ENCODE results near the gene NCKAP5.
"Not testable (repeated sequence)": the region's sequence is repeated elsewhere in the genome, so short reads cannot be mapped to it uniquely, and the experiment has no call there.

The NCKAP5 gene

DNA sequence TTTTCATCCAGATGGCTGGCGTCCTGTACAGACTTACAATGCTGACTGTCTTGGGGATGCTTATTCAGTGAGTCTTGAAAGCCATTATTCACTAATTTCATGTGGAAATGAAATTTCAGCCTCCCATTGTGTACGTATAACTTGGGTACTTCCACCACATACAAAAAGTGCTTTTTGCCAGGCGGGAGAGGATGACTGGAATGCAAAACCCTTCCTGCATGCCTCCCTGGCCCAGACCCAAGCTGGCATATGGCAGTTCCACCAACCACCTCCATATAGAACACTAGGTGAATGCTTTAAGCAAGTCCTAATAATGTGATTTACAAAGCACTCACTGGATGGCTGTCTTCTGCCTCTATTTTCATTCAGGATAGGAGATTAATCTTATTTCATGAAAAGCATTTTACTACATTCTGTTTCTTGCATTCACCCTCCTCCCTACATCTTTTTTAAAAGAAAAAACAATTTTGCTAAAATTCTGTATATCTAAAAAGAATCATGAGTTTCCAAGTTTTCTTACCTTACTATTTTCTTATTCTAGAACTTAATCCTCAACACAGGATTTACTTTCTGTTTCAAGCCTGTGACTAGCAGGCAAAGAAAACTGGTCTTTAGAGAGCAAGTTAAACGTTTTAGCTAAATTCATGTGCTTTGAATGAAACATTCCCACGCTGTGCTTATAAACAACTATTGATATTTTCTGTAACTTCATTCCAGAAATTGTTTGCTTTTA, 327.6 kb downstream of the NCKAP5 start:
- in situ Hi-C loops (cut with MboI; ENCODE audit: low sequenced_read_pairs) = no loop called here

DNA sequence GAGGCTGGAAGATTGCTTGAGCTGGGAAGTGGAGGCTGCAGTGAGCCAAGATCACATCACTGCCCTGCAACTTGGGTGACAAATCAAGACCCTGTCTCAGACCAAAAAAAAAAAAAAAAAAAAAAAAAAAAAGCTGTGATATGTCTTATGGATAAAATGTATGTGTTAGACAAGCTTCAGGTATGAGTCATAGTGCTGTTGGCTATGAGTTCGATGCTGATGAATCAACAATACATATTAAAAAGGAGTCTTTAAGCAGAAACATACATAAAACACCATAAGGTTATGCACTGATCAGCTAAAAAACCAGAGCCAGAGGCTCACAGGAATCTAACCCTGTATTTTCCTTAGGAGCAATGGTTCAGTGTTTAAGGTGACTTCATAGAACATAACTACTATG, 332.3 kb downstream of the NCKAP5 start:
- in situ Hi-C loops (cut with MboI; ENCODE audit: low sequenced_read_pairs) = no loop called here

DNA sequence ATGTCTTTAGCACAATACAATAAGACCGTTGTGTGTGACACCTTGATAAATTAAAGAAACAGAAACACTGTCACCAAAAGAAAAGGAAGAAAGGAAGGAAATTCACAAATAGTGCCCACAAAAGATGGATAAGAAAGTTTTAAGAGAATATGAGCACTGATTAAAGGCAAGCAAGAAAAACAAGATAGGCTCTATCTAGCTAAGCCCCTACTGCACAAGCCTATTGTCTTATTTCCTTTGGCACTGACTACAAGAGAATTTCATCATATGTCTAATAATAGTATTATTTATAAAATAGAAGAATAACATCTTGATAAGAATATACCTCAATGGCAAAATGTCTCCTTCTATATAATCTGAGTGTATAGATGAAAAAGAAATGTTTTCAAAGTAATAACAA, 335.7 kb downstream of the NCKAP5 start:
- in situ Hi-C loops (cut with MboI; ENCODE audit: low sequenced_read_pairs) = no loop called here

DNA sequence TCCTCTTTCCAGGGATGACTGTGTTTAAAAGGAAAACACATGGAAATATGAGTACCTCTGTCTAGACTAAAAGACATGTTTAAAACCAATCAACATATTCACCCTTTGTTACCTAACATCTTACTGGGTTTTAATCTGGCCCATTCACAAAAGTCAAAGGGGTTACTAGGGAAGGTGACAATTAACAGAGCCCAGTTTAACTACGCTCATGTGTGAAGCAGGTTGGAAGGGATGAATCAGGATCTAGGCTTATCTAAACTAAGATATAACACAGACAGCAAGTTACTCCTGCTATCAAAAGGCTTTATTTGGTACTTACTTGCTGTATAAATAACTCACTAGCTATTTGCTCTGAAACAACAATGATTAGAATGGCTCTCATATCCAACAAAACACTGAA, 337.0 kb downstream of the NCKAP5 start:
- in situ Hi-C loops (cut with MboI; ENCODE audit: low sequenced_read_pairs) = no loop called here

DNA sequence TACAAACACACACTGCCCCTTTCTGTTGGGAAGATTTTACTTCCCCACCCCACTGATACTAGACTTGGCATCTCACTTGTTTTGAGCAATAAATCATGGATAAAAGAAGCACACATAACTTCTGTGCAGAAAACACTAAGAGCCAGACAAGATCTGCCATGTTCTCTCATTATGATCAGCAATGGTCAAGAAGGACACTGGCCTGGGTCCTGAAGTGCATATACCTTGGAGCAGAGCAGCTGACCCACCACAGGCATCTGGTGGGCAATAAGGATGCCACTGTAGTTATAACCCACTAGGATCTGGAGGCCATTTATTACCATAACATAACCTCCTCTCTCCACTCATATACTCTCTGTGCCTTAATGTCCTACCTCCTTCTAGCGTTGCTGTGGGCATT, 338.3 kb downstream of the NCKAP5 start:
- in situ Hi-C loops (cut with MboI; ENCODE audit: low sequenced_read_pairs) = no loop called here

DNA sequence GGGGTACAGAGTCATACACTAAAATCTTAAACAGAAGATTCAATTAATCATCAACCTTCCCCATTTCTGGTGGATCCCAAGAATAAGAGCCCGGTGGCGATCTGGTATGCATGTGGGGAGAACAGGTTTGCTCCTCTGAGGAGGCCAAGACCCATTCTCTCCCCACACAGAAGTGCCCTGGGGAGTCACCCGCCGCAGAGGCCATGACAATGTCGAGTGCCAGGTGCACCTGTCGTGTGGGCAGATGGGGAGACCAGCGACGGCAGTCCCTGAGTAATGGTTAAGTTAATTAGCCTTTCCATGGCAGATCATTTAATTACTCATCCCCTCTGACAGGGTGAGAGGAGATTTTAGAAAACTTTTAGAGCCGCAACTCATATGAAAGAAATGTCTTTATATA, 345.0 kb downstream of the NCKAP5 start:
- in situ Hi-C loops (cut with MboI; ENCODE audit: low sequenced_read_pairs) = no loop called here

DNA sequence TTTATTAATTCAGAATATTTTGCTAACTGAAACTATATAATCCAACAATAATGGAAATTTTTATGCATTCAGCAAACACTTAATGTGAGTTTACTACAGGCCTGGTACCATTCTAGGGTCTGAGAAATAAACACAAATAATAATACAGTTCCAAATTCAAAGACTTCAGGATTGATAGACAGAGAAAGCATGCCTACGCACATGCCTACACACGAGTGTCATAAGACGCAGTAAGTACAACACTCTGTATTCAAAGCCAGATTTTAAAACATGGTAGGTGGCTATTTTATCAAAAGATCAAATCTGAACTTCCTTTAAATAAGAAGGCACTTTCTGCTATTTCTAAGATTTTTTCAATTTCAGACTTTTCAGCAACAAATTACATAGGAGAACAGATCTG, 346.9 kb downstream of the NCKAP5 start:
- in situ Hi-C loops (cut with MboI; ENCODE audit: low sequenced_read_pairs) = no loop called here

DNA sequence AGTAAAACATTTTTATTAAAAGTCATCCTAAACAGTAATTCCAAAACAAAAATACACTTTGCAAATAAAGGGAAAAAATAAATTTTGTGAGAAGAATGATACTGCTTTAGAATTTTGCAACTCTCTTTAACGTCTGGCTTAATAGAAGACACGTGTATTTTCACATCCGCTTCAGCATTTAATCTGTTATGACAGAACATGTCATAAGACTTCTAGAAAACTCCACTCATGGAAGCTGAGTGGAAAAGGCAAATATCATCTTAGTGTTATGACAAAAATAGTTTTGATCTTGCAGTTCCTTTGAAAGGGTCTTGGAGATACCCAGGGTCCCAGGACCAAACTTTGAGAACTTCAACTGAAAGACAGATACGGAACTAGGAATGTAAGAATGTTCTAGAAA, 350.1 kb downstream of the NCKAP5 start:
- in situ Hi-C loops (cut with MboI; ENCODE audit: low sequenced_read_pairs) = no loop called here

DNA sequence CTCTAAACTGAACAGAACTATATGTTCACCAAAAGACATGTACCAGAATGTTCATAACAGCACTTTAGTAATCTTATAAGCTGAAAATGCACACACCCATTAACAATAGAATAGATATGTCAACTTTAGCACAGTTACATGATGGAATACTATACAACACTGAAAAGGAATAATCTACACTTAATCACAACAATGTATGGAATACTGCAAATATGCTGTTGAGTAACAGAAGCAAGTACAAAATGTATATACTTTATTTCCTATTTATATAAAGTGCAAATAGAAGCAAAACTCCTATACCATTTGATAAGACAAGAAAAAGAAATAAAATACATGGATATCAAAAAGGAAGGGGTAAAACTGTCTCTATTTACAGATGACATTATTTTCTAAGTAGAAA, 352.8 kb downstream of the NCKAP5 start:
- in situ Hi-C loops (cut with MboI; ENCODE audit: low sequenced_read_pairs) = no loop called here

DNA sequence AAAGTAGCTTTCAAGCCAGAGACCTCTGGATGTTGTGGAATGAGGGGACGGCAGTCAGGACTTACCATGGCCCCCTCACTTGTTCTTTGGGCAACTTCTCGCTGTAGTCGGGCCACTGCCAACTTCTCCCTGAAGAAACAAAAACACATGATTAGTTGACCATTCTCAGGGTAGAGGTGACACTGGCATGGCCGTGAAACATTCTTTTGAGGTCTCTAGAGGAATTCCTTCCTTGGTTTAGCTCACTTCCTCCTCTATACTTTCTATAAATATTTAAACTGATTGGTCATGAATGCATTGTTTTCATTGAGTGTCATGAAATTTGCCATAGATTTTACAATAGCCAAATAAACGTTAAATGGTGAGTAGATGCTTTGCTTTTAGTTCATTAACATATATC, 354.6 kb downstream of the NCKAP5 start:
- in situ Hi-C loops (cut with MboI; ENCODE audit: low sequenced_read_pairs) = no loop called here

DNA sequence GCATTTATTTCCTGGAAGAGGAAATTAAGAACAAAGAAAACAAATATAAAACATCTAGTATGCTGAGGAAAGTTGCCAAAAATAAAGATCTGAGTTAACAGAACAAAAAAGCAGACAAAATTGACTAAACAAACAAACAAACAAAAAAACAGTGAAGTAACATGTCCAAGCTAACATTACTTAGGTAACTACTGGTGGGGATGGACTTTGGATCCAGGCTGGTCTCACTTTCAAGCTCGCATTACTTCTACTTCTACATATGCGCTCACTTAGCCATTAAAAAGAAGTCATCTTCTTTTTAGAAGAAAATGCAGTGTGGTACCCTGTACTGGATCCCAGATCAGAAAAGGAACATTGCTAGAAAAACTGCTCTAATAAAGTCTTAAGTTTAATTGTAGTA, 358.9 kb downstream of the NCKAP5 start:
- in situ Hi-C loops (cut with MboI; ENCODE audit: low sequenced_read_pairs) = no loop called here

DNA sequence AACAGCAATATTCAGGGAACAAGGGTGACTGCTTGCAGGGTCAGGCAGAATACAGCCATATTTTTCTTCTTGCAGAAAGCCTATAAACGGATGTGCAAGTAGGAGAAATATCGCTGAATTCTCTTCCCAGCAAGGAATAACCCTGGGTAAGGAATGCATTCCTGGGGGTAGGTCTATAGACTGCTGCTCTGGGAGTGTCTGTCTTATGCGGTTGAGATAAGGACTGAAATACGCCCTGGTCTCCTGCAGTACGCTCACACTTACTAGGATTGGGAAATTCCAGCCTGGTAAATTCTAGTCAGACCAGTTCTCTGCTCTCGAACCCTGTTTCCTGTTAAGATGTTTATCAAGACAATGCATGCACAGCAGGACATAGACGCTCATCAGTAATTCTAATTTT, 361.6 kb downstream of the NCKAP5 start:
- in situ Hi-C loops (cut with MboI; ENCODE audit: low sequenced_read_pairs) = not testable (repeated sequence)

DNA sequence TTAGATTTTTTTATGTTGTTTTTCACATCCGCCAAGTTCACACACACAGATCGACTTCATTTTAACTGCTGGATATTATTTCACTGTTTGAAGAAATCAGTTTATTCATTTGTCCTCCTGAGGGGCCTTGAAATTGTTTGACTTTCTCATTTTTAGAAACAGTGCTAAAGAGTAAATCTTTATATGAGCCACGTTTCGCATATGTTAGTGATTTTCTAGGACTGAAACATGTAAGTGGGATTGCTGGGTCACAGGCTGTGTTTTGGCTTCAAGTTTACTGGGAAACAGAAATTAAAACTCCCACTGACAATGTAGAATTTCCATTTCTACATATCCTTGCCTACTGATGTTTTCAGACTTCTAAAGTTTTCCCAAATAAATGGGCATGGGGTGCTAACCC, 363.8 kb downstream of the NCKAP5 start:
- in situ Hi-C loops (cut with MboI; ENCODE audit: low sequenced_read_pairs) = no loop called here

DNA sequence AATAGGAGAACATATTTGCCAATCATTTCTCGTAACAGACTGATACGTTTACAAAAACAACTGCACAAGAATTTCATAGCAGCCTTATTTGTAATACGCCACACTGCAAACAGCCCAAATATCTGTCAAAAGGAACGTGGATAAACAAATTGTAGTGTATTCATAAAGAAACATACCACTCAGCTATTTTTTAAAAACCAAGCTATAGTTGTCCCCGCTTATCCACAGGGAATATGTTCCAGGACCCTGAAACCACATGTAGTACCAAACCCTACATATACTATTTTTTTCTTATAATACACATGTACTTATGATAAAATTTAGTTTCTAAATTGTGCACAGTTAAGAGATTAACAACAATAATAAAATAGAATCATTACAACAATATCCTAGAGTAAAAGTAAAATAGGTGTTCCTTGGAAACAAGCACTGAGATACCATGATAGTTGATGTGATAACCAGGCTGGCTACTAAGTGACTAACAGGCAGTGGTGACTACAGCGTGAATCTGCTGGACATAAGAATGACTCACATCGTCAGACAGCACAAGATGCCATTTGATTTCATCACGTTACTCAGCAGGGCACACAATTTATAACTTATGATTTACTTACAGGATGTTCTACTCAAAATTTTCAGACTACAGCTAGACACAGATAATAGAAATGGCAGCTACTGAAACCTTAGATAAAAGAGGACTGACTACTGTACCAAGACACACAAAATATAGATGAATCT, 367.4 kb downstream of the NCKAP5 start:
- in situ Hi-C loops (cut with MboI; ENCODE audit: low sequenced_read_pairs) = no loop called here

DNA sequence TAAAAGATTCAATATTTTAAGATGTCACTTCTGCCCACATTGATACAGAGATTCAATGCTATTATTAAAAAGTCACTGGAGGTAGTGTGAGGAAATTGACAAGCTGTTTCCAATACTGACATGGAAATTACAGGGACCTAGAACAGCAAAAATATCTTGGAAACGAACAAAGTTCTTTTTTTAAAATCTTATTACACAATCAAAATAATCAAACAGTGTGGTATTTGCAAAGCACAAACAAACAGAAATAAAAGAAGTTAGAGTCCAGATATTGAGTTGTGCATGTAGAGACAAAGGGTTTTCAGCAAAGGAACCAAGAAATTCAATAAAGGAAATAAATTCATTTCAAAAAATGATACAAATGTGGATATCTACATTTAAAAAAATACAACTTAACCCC, 369.6 kb downstream of the NCKAP5 start:
- in situ Hi-C loops (cut with MboI; ENCODE audit: low sequenced_read_pairs) = no loop called here

DNA sequence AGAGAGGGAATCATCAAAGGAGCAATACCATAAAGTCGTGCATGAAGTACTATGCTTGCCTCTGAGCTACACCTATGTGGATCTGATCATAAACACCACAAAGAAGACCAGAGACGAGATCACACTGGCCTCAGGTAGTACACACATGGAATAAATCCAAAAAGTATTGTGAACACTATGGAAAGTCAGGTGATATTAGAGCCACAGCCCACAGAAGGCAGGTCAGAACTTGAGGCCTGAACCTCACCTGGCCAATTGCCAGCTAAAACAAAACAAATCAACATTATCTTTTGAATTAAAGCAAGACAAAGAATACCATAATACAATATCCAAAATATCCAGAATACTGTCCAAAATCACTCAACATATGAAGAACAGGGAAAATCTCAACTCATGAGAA, 371.1 kb downstream of the NCKAP5 start:
- in situ Hi-C loops (cut with MboI; ENCODE audit: low sequenced_read_pairs) = no loop called here

DNA sequence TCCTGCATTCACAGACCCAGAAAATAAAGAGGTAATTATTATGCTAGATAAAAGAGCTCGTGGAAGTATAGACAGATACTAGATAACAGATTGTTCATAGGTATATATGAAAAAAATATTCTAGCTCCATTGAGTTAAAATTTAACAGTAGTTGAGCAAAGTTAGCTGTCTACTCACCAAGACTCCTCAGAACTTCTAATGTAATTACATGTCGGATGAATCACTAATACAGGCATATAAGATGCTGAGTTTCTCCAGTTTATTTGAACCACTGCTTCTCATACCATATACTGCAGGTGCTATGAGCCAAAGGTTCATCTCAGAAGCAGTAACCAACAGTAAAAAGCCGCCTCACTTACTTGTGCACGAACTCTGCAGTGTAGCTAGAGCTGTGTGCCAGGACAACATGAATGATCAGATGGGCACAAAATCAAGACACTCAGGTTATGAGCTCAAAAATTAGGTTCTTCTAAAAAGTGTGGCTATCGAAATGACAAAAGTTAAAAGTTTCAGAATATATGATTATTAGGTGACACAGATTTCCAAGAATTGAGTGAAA, 373.4 kb downstream of the NCKAP5 start:
- in situ Hi-C loops (cut with MboI; ENCODE audit: low sequenced_read_pairs) = no loop called here

DNA sequence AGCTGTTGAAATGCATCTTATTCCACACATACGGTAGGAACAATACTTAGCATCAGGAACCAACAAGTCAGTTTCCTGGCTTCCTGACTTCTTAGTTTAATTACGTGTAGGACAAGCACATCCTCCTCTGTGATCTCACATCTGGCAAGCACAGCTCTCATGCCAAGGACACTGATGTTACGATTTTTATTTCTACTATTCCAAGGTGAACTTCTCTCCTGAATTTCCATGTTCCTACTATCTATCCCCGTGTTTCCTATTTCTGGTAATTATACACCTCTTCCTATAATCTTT, 374.0 kb downstream of the NCKAP5 start:
- in situ Hi-C loops (cut with MboI; ENCODE audit: low sequenced_read_pairs) = no loop called here

DNA sequence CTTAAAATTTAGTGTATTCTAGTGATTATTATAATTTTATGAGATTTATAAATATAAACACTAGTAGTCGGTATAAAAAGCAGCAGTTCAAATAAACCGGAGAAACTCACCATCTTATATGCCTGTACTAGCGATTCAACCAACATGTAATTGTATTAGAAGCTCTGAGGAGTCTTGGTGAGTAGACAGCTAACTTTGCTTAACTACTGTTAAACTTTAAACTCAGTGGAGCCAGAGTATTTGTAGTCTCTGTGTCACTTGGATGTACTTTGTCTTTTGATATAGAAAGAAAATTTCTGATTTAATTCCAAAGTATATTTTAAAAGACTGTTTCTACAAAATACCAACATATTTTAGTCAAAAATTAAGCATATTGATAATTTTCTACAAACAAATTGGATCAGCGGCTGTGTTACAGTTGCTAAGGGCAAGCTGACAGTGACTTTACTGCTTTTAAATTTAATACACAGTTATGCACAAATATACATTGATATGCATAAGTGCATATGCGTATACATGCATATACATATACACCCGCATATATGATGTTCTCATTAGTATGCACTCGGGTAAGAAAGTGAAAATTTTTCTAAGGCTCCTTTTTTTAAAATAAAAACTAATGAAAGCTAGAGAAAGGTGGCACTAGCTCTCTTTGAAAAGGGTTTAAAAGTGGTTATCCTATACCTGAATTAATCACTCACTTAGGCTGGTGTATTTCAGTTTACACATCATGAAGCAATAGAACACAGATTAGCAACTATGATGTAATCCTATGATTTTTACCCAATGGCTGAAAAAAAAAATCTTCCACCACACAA, 374.5 kb downstream of the NCKAP5 start:
- in situ Hi-C loops (cut with MboI; ENCODE audit: low sequenced_read_pairs) = no loop called here

DNA sequence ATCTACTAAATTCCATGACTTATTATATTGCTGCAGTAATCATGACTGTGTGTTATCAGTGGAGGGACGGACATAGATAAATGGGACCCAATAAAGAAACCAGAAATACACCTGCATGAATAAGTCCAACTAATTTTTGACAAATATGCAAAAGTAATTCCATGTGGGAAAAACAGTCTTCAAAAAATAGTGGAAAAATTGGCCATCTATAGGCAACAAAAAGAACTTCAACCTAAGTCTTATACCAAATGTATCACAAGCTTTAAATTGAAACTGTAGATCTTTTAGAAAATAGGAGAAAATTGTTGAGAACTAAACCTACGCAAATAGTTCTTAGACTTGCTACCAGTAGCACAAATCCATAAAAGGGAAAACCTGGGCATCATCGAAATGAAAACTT, 376.2 kb downstream of the NCKAP5 start:
- in situ Hi-C loops (cut with MboI; ENCODE audit: low sequenced_read_pairs) = no loop called here

DNA sequence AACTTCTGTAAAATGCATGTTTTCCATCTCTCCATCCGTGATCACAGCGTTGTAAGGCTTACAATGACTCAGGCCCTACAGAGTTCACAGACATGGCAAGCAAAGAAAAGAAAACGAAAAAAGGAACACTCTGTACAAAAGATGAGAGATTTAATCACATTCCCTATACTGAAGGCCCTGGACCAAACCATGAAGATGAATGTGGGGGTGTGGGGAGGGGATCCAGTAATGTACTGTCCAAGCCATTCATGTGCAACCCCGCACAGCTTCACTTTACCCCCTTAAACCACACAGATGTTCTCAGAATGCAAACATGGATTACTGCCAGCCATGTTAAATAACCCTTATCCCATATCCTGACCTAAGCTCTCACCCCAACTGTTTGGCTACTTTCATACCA, 391.1 kb downstream of the NCKAP5 start:
- in situ Hi-C loops (cut with MboI; ENCODE audit: low sequenced_read_pairs) = no loop called here

DNA sequence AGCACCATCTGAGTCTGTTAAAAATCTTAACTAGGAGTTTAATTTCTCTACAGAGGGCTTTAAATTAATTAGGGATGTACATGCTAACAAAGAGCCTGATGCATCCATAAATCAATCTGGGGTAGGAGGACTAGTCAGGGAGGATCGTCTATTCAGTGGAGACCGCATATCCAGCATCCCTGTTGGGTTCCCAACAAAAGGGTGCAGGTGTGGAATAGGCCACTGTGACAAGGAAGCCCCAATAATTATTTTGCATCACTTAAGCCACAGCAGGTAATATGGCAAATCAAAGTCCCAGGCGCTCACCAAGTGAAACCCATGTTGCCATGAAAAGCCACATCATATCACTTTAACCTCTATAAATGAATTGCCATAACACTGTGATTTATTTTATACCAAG, 392.3 kb downstream of the NCKAP5 start:
- in situ Hi-C loops (cut with MboI; ENCODE audit: low sequenced_read_pairs) = no loop called here
